Erythroblast (primary cell): ENCODE data around the gene COX6A1.
"Not testable (repeated sequence)": the region's sequence is repeated elsewhere in the genome, so short reads cannot be mapped to it uniquely, and the experiment has no call there.

ENCODE experiments used
- GATA1 ChIP-seq: IDR thresholded peaks from 2 replicates; pipeline ENCODE4 v1.6.1; 2011; ENCODE audit warnings: low read depth, mild to moderate bottlenecking, control low read depth, low read length, moderate library complexity
- POLR2A ChIP-seq: IDR thresholded peaks from 2 replicates; pipeline ENCODE4 v1.6.1; 2011; ENCODE audit warnings: mild to moderate bottlenecking, low read length

- TF ChIP-seq POLR2A, GATA1: not testable (repeated sequence)
Observed at GRCh38 chr12:120487552-120487951, 49.6 kb downstream of the COX6A1 start.
